ENCODE measurements around the gene DPP8.
"Not testable (repeated sequence)": the region's sequence is repeated elsewhere in the genome, so short reads cannot be mapped to it uniquely, and the experiment has no call there.

- TF ChIP-seq, protein P1, sequence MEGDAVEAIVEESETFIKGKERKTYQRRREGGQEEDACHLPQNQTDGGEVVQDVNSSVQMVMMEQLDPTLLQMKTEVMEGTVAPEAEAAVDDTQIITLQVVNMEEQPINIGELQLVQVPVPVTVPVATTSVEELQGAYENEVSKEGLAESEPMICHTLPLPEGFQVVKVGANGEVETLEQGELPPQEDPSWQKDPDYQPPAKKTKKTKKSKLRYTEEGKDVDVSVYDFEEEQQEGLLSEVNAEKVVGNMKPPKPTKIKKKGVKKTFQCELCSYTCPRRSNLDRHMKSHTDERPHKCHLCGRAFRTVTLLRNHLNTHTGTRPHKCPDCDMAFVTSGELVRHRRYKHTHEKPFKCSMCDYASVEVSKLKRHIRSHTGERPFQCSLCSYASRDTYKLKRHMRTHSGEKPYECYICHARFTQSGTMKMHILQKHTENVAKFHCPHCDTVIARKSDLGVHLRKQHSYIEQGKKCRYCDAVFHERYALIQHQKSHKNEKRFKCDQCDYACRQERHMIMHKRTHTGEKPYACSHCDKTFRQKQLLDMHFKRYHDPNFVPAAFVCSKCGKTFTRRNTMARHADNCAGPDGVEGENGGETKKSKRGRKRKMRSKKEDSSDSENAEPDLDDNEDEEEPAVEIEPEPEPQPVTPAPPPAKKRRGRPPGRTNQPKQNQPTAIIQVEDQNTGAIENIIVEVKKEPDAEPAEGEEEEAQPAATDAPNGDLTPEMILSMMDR (IDR thresholded peaks at IDR 0.05), result not testable (repeated sequence)
- TF ChIP-seq EZH2 (IDR thresholded peaks at IDR 0.05; ENCODE audit: borderline replicate concordance, insufficient read depth, low read depth, low read length, poor library complexity, severe bottlenecking), result not testable (repeated sequence)
Measured at GRCh38 chr15:65463096-65463495, 54.4 kb downstream of the DPP8 start.

Measured in B cell (primary cell).